22Rv1 (cell line): ENCODE measurements around the gene PRX.

Source experiments
- H3K27ac ChIP-seq: fragments of 450-650 bp; 2 replicates; pipeline ENCODE4 v1.5.1; 2017
- CTCF ChIP-seq: fragments of 450-650 bp; IDR thresholded peaks from 2 replicates; pipeline ENCODE4 v1.5.1; 2017; ENCODE audit warnings: mild to moderate bottlenecking
- ZFX ChIP-seq: fragments of 450-650 bp; IDR thresholded peaks from 2 replicates; pipeline ENCODE4 v1.6.1; 2017; ENCODE audit warnings: antibody characterized with exemption, borderline replicate concordance

Gene PRX

GRCh38 chr19:40356681-40357595 lies 56.2 kb downstream of the PRX start:
- H3K27ac ChIP-seq = no peak overlapping the region
- TF ChIP-seq CTCF (no peak), ZFX (no peak)

GRCh38 chr19:40355975-40356680 lies 57.0 kb downstream of the PRX start:
- H3K27ac ChIP-seq = no peak overlapping the region
- no peak for TF ChIP-seq CTCF
- TF ChIP-seq ZFX = no peak

DNA sequence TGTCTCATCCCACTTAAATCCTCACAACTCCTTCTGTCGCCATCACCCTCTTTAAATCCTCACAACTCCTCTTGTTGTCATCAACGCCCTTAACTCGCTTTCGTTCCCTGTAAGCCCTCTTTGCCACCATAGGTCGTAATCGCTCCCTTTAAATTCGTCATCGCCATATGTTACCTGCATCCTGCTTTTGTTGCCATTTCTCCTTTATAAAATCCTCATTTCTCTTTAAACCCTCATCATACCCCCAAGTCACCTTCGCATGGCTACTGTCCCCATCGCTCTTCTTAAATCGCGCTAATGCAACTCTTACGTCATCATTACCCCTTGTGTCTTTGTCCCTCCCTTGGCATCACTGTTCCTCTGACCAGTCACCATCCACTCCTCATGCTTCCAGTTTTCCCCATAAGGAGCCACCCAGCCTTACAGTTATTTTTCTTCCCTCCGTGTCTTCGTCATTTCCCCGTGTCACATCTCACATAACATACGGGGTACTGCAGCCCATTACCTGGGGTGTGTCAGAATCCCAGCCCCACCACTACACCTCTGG lies 64.1 kb downstream of the PRX start:
- H3K27ac ChIP-seq = peak overlapping the region; percentile 70; the same call in 1 of the 2 replicates
- TF ChIP-seq ZFX (no peak), CTCF (no peak)

- TF ChIP-seq CTCF (no peak), ZFX (no peak)
- peak within 1 kb of the TSS; percentile 70 for H3K27ac ChIP-seq
Measured at GRCh38 chr19:40348125-40348913, 64.9 kb downstream of the PRX start, which contains the start of the genes C19orf47 and PLD3. Gene C19orf47 (minus strand): TSS chr19:40348397. CDS start chr19:40341857, 6,540 bp downstream. Gene PLD3 (plus strand): TSS chr19:40348695. CDS start chr19:40366484, 17,789 bp downstream.

- H3K27ac ChIP-seq = no peak overlapping the region
- TF ChIP-seq CTCF (no peak), ZFX (no peak)
Measured at GRCh38 chr19:40344422-40344821, 68.8 kb downstream of the PRX start.
